GM18909 (cell line): Measurements from ENCODE around the gene LIN28B.

Source experiments
- ATAC-seq: cut with Tn5 transposase; IDR thresholded peaks from one replicate; pipeline ENCODE4 v1.9.1; 2021; ENCODE audit warnings: mild to moderate bottlenecking; ENCODE audit not compliant: unreplicated experiment, poor library complexity

Gene LIN28B

DNA sequence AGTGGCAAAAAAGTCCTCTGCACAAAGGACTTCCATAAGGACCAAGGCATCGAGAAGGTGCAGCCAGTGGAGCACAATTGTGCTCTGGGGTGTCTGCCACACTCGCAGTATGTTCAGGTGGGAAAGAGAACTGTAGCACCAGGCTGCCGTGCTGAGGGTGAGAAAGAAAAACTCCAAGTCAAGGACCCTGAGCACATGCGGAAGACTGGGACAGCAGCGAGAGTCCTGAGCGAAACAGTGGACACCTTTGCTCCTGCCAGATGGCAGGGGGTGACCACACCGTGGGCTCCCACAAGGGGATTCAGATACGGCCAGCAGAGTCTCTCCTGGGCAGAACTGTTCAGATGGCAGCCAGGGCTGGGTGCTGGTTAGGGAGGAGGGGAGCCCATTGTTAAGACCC, 149.4 kb downstream of the LIN28B start:
- no peak for ATAC-seq

GRCh38 chr6:105107207-105107606, 150.3 kb downstream of the LIN28B start:
- ATAC-seq = no peak

GRCh38 chr6:105108631-105109262, 151.8 kb downstream of the LIN28B start:
- ATAC-seq = no peak

GRCh38 chr6:105109955-105110895, 153.3 kb downstream of the LIN28B start:
- ATAC-seq = no peak

- no peak for ATAC-seq
These were observed 154.2 kb downstream of the LIN28B start for GRCh38 chr6:105111105-105111504.

GRCh38 chr6:105111871-105112270, 155.0 kb downstream of the LIN28B start:
- no peak for ATAC-seq

GRCh38 chr6:105112577-105112976, 155.7 kb downstream of the LIN28B start:
- ATAC-seq = no peak

DNA sequence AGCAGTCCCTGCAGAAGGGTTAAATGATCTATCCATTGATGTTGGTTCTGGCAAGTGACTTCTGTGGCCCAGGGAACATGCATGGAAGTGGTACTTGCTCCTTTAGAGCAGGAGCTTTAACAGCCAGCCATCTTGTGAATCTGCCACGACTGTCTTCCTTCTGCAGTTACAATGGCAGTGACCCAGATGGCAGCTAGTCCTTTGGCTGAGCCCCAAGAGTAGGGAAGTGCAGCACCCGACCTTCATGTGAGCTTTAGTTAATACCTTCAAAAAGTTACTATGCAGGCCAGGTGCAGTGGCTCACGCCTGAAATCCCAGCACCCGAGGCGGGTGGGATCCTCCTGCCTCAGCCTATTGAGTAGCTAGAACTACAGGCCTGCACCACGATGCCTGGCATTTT, 156.5 kb downstream of the LIN28B start:
- ATAC-seq = no peak

GRCh38 chr6:105116150-105116549, 159.2 kb downstream of the LIN28B start:
- ATAC-seq = no peak

DNA sequence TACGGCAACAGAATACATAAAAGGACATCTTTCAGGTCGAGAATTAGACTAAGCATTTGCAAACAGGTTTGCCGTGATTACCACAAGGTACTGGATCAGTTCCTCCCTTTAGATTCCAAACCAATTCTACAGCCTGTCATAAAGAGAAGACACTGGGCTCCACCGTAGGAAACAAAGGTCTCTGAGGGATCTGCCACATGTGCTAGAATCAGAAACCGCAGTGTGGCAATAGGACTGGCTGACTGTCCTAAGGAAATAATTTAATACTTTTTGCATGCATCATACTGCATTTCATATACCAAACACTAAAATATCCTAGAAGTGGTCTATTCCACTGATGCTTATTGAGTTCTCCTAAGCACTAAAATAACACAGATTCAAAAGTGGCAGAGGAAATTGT, 163.7 kb downstream of the LIN28B start:
- no peak for ATAC-seq

- no peak for ATAC-seq
These were observed 165.1 kb downstream of the LIN28B start for GRCh38 chr6:105121981-105122380.

DNA sequence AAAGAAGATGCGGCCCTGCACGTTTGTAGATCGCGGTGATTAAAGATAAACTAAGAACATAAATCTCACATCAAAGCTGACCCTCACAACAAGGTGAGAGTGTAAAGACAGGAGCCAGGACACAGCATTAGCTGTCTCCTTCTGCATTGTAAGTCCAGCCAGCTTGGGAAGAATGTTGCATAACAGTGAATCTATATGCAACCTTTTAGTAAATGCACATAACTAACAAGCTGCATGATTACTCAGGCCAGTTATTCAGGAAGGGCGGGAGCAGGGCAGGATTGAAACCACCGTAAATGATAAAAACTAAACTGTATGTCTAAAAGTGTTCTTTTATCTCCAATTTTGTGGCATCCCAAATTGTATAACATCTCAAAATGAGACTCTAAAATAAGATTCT, 165.8 kb downstream of the LIN28B start:
- ATAC-seq = no peak
